Activated CD4-positive, alpha-beta T cell treated with anti-CD3 and anti-CD28 coated beads, Interleukin-2, amount 50 U/mL, for 24 hours (primary cell): ENCODE data around the gene C16orf74.

ENCODE experiments used
- DNase-seq, 2 donors: peaks; one replicate each; pipeline ENCODE4 v3.0.0-alpha.2; 2020; ENCODE audit warnings: low read depth in 1 of 2, low spot score in 1 of 2

Gene C16orf74

DNA sequence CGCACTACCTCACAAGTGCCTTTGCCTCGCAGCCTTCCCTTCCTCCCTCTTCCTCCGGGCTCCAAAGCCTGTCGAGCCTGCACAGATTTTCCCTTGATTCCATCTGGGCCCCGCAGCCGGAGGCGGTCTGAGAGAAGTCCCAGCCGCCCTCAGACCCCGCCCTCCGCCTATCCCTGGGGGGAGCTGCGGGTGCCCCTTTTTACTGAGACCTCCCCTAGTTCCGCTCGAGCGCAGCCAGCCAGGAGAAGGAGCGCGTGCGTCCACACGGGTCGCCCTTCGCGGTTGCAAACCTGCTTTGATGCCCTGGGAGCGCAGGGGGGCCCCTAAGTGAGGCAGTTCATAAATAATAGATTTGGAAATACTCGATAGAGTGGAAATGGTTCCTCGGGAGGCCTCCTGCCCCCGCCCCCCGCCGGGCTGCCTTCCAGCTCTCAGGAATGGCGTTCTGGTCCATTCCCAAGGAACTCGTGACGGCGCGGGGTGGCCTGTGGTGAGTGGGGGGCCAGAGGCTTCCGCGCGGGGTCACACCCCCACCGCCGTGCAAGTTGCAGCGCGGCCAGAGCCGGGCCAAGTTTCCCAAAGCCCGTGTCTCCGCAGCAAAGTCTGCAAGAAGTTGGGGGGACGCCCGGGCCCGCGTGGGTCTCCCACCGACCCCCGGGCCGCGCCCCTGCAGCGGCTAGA lies 610 bp downstream of the C16orf74 start:
- DNase-seq = no peak

DNA sequence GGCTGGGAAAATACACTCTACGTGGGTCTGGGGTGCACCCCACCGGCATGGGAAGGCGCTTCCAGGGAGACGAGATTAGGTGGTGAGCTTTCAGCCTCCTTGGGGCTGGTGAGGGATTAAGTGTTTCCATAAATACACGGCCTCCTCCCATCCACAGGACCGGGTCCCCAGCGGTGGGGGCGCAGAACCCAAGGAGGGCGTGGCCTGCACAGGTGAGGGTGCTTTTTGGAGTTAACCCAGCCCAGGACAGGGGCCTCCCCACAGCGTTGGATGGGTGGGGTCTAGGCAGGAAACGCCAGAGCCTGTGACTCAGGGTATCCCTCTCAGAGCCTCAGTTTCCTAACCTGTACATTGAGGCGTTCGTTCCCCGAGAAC lies 1.1 kb downstream of the C16orf74 start:
- DNase-seq = no peak

DNA sequence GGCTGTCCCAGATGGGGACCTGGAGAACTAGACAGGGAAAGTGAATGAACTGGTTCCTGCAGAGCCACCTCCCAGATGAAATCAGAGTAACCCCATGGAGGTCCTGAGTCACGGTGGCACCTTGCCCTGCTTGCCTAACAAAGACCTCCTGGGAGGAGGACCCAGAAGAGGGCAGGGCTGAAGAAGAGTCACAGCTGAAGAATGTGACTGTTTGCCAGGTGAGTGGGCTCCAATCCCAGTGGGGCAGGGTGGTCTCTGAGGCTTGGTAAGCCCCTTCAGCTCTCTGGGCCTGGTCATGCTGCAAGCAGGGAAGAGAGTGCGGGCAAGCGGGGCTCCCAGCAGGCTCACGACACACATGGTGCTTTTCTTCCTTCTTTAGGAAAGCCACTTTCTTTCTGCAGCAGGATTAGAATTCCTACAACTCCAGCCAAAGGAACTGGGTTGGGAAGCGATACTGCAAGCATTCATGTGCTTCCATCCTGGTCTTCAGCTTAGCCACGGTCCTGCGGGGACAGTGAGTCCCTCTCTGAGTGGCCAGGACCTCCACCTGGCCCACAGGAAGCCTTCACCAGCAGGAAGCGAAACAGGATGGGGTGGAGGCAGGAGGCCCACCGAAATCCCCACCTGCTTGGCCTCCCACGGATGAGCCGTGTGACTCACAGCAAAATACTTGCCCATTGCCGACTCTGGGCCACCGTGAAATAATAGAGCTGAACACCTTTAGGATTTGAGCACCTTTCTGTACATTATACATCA lies 4.3 kb downstream of the C16orf74 start:
- no peak for DNase-seq

DNA sequence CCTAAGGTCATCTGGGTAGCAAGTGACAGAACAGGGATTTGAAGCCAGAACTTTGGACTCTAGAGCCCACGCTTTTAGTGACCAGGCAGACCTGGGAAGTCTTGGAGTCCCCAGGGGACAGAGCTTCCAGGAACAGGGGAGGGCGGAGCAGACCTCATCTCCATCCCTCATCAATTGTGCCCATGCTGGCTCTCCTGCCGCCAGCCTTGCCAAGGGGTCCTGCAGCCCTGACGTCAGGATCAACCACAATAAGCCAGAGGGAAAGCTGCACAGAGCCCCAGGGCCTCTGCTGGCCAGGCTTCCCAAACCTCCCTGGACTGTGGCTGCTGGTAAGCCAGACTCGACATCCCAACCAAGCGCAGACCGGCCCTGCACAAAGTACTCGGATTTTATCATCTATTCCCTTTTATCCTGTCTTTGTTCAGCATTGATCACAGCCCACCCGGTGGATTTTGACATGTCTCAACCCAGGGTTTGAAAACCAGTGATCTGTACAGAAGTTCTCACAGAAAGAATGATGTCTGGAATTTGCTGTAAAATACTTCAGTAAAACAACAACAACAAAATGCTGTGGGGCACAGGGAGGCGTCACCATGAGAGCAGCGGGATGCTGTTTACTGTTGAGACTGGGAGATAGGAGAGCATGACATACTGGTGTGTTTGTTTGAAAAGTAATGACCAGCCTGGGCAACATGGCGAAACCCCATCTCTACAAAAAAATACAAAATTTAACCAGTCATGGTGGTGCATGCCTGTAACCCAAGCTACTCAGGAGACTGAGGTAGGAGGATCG lies 11.8 kb downstream of the C16orf74 start:
- no peak for DNase-seq

DNA sequence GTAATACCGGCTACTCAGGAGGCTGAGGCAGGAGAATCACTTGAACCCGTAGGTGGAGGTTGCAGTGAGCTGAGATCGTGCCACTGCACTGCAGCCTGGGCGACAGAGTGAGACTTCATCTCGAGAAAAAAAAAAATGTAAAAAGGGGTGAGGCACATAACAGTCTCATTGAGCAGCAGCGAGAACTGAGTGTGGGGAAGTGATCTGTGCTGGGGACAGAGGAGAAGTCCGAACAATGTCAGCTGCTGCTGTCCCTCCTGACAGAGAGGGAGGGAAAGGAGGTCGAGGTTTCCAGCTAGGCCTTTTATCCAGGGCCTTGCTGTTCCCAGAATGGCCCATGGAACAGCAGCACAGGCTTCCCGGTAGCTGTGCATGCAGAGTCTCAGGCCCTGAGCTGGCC lies 14.0 kb downstream of the C16orf74 start:
- no peak for DNase-seq

DNA sequence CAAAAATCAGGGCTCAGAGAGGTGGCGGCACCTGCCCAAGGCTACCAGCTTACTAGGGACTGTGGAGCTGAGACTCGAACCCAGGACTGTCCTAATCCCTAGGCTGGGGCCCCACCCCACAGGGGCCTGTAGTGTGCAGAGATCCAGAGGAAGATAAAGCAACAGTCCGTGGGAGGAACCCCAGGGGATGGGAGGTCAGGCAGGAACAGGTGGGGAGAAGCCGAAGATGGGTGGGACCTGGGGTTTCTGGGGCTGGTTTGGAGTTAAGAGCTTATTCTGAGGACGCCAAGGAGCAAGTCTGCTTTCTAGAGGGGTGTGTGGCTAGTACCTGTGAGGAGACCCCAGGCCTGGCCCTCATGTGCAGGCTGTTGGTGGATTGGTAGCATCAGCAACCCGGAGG lies 14.9 kb downstream of the C16orf74 start:
- DNase-seq = no peak

DNA sequence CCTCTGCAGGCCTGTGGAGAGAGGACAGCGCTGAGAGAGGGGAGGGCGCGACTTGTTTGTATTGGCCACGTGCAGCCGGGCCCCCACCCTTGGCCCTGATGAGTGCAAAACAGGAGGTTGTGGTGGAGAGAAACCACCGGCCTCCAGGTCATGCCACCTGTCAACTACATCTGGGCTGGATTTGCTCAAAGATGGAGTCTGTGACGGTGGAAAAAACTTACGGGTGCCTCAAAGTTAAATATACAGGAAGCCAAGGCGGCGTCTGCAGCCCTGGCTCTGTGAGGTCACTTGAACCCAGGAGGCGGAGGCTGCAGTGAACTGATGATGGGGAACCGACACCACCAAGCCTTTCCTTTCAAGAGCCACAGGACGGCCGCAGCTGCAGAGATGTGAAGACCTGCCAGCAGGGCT lies 15.7 kb downstream of the C16orf74 start:
- DNase-seq = no peak

DNA sequence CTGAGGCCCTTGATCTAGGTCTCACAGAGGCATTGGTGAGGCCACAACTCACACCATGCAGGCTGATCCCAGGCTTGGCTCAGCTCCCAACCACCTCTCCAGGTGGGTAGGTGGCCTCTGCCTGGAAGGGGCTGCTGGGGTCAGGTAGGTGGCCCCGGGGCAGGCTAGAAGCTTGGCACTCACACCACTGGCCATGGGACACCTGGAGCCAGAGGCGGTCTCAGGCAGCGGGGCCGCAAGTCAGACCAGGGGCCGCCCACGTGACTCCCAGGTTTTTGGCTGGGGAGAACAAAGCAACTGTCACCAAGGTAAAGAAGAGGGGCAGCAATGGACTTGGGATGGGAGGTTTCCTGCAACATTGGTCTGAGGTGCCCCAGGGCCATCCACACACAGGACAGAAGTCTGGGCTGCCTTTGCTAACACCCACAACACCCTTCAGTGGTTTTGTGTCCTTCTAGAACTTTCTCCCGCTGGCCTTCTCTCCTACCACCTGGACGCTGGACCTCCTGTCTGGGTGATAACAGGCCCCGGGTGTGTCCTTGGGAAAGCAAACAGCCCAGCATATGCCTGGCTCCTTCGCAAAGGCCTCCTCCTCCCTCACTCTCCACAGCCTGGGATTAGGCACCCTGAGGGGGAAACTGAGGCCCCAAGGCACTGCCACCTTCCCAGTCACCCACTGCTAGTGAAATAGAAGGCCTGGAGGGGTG lies 16.4 kb downstream of the C16orf74 start:
- DNase-seq = no peak

DNA sequence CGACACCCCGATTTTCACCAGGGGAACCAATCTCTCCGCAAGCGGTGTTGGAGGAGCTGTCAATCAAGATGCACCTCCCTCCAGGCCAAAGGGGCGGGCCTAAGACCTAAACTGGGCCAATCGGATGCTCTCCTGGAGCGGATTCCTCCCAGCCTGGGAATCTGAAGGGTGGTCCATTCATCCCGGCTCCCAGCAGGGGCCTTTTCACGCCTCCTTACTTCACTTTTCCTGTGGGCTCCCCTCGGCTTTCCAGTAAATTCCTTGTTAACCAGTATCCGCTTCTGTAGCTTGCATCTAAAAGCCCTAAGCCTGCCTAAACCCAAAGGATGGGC lies 17.1 kb downstream of the C16orf74 start:
- DNase-seq = no peak

DNA sequence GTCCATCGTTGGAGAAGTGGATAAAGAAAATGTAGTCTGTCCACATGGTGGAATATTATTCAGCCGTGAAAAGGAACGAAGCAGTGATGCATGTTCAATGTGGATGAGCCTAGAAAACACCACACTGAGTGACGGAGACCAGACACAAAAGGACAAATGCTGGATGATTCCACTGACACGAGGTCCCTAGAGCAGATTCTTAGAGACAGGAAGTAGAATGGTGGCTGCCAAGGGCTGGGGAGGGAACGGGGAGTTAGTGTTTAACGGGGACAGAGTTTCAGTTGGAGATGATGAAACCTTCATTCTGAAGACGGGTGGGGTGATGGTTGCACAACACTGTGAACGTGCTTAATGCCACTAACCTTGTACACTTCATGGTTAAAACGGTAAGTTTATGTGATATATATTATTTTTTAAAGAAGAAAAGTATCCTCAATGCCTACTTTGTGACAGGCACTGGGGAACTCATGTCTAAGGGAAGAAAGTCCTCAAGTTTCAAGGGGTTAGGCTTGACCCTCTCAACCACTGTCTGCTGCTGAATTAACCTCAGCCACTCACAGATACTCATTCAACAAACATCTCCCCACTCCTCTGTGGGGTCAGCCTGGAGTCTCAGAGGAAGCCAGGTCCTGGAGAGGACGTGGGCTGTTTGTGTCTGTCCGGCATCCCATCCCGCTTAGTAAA lies 17.6 kb downstream of the C16orf74 start:
- no peak for DNase-seq

DNA sequence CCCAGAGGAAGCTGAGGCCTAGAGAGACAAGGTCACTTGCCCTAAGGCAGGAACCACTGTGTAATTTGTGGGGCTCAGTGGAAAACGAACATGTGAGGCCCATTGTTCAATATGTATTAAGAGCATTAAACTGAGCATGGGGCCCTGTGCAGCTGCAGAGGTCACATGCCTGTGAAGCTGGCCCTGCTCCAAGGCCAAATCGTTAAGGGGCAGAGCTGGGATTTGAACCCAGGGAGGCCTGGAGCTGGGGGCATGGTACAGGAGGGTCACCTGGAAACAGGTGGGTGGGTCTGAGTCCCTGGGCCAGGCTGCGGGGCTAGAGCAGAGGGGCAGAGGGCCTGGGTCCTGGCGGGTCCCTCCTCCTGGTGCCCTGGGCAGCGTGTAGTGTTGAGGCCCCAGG lies 19.7 kb downstream of the C16orf74 start:
- DNase-seq = no peak

DNA sequence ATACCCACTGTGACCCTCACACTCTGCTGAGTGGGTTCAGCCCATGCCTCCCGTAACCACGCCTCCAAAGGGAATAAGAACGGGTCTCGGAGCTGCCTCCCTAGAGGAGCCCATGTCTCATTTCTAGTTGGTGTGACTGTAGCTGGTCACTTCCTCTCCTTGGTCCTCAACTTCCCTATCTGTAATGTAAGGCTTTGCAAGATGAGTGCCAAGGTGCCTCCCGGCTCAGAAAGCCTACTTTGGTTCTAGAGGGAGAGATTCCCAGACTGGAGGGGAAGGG lies 20.8 kb downstream of the C16orf74 start:
- DNase-seq = no peak

DNA sequence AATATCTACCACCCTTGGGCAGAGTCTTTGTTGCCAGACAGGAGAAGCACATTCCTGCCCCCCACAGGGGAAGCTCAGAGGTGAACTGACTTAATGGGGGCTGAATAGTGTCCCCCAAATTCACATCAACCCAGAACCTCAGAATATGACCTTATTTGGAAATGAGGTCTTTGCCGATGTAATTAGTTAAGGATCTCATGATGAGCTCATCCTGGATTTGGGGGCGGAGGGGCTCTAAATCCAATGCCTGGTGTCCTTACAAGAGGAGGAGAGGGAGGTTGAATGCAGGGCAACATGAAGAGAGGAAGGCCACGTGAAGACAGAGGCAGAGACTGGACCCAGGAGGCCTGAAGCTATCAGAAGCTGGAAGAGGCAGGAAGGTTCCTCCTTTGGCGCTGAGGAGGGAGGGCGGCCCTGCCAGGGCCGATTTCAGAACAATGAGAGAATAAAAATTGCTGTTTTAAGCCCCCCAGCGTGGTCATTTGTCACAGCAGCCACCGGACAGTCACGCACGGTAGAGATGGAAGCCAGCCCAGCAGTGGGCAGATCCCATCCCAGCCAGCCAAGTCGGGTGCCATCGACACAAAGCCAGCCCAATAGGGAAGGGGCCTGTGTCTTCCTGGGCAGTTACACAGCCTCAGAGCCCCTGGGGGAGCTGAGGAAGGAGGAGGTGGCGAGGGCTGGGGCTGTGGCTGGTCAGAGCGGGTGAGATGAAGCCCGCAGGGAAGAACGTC lies 21.3 kb downstream of the C16orf74 start:
- no peak for DNase-seq

DNA sequence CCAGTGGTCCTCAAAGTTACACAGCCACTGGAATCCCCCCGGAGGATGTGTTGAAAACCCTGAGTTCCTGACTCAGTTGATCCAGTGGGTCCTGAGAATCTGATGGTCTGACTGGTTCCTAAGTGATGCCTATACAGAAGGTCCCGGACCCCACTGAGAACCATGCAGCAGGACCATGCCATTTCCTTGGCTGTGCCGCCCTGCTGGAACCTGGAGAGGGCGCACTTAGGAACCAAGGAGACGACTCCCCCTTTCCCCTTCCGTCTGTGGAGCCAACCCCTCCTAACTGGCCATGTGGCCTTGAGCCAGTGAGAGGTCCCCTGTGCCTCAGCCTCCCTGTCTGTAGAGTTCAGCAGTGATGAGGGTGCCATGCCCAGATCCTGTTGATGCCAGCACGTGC lies 22.0 kb downstream of the C16orf74 start:
- no peak for DNase-seq

DNA sequence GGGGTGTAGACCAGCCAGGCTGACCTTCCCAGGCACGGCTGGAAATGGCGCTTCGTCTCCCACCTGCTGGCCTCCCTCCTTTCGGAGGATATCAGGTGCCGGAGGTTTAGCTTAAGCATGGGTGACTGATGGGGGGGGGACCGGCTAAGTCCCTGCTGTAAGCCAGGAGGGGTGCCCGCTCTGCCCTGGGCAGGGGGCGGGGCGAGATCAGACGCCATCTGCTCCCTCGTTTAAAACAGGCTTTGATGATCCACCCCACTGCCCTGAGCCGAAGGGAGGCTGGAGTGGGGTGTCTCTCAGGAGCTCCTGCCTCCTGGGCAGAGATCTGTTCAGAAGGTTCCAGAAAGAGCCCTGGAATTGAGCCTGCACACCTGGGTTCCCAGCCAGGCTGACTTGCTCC lies 26.0 kb downstream of the C16orf74 start:
- no peak for DNase-seq

DNA sequence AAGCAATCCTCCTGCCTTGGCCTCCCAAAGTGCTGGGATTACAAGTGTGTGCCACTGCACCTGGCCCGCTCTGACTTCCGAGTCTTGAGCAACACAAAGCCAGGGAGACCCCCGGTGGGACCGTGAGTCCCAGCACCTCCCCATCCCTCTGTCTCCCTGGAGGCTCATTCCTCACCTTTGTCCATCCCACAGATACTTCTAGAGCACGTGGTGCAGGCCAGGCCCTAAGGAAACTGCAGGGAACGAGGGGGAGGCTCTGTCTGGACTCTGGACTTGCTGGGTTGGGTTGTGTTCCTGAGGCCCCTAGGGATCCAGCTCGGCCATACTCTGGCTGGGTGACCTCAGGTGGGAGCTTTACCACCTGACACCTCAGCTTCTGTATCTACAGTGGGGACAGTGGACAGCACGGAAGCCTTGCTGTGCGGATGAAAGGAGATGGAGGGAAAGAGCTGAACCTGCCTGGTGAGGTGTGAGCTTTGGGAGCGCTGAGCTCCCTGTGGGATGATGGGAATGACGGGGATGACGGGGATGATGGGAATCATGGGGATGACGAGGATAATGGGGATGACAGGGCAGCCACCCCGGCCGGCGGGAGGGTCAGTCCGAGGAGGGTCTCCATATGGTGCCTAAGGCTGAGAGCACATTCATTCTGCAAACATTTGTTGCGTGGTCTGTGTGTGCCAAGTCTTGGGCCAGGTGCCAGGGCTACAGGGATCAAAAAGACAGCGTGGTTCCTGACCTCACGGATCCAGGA lies 26.6 kb downstream of the C16orf74 start:
- DNase-seq = no peak

DNA sequence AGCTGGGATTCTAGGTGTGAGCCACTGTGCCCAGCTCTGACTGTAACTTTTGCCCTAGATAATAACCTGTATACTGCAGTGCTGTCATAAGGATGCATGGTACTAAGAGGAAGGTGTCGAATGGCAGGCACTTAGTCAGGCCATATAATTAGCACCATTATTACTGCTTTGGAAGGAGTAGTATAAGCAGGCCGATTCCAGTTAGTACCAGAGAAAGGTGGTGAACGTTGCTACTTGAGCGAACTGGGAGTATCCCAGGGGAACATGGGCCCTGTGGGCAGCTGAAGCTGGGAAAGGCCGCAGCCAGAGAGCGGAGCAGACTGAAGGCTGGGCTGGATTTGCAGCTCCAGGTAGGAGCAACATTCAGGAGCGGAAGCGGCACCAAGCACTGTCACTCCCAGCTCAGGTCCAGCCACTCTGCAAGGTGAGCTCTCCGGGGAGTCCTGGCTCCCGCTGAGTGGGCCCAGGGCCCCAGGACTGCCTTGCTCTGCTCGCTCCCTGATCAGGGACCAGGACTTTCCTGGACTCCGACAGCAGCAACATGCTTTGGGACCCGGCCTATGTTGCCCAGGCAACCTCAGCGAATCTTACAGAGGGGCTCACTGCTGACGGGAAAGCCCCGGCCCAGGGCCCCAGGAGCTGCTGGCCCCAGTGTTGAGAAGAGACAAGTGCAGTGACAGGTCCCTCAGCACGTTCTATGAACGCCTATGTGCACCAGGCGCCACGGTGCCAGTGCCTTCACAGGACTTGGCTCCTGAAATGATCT lies 28.6 kb downstream of the C16orf74 start:
- no peak for DNase-seq

DNA sequence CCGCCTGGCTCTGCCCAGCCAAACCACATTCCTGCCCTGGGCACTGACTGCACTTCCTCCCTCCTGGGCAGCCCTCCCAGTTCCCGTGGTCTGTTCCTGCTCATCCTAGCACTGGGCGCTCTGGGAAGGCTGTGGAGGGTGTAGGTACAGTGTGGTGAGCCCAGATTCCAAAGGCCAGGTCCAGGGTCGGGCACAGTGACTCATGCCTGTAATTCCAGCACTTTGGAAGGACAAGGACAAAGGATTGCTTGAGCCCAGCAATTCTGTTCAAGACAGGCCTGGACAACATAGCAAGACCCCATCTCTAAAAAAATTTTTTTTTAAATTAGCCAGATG lies 30.6 kb downstream of the C16orf74 start:
- no peak for DNase-seq

DNA sequence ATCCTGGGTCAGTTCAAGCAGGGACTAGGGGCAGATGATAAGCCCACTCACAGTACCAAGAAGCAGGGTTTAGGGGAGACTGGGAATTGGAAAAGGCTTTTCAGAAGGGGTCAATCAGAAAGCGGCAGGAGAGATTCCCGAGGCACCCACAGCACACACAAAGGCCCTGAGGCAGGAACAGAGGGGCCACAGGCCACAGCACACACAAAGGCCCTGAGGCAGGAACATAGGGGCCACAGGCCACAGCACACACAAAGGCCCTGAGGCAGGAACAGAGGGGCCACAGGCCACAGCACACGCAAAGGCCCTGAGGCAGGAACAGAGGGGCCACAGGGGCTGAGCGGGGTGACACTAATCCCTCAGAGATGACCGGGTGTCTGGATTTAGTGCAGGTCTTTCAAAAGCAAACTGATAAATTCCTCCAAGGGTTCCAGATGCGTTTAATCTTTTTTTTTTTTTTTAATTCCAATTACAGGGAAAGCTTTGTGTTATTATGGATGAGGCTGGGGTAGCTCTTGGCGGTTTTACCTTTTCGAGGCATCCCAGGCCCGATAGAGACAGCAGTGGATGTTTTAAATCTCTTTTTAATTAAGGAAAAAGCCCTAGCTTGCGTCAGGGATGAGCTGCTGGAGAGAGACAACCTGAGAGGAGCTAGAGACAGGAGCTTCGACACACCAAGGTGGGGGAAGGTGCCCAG lies 31.1 kb downstream of the C16orf74 start:
- no peak for DNase-seq
